Measurements from ENCODE around the gene TNFAIP2.

The TNFAIP2 gene

GRCh38 chr14:103104389-103104653 is 18.9 kb upstream of the TNFAIP2 start:
- Histone ChIP-seq H3K27me3 (ENCODE audit: control insufficient read depth, insufficient read depth, low read length) (peaks cover 3% of the 10 kb centered on the region), H3K4me2 (ENCODE audit: low read length) (peak overlapping the region; percentile 84), H3K27ac (no peak overlapping the region), H3K9ac (no peak overlapping the region), H3K4me3 (ENCODE audit: low read depth, low read length) (peak overlapping the region; percentile 33), H3K36me3 (ENCODE audit: control insufficient read depth, insufficient read depth, low read length) (no peaks in the 10 kb centered on the region), H3K4me1 (peaks cover 16% of the 10 kb centered on the region), H3K9me3 (ENCODE audit: control insufficient read depth, low read length) (no peaks in the 10 kb centered on the region), H3K79me2 (no peaks in the 10 kb centered on the region), H2AFZ (peak overlapping the region; percentile 76)
- TF ChIP-seq CTCF (IDR thresholded peaks at IDR 0.05): no peak

- H3K9ac ChIP-seq: no peak overlapping the region
- peak overlapping the region; percentile 76 for H2AFZ ChIP-seq
- peak overlapping the region; percentile 33 for H3K4me3 ChIP-seq (ENCODE audit: low read depth, low read length)
- H3K79me2 ChIP-seq: no peaks in the 10 kb centered on the region
- peaks cover 19% of the 10 kb centered on the region for H3K4me1 ChIP-seq
- no peaks in the 10 kb centered on the region for H3K36me3 ChIP-seq (ENCODE audit: control insufficient read depth, insufficient read depth, low read length)
- TF ChIP-seq CTCF (IDR thresholded peaks at IDR 0.05): peak; percentile 99
- H3K9me3 ChIP-seq (ENCODE audit: control insufficient read depth, low read length): no peaks in the 10 kb centered on the region
- H3K27ac ChIP-seq: no peak overlapping the region
- H3K4me2 ChIP-seq (ENCODE audit: low read length): peak overlapping the region; percentile 84
- peaks cover 3% of the 10 kb centered on the region for H3K27me3 ChIP-seq (ENCODE audit: control insufficient read depth, insufficient read depth, low read length)
Observed at GRCh38 chr14:103104654-103105452, 18.4 kb upstream of the TNFAIP2 start.

GRCh38 chr14:103105580-103106150 is 17.6 kb upstream of the TNFAIP2 start:
- H3K4me2 ChIP-seq (ENCODE audit: low read length): no peak overlapping the region
- H3K36me3 ChIP-seq (ENCODE audit: control insufficient read depth, insufficient read depth, low read length): no peaks in the 10 kb centered on the region
- H3K4me3 ChIP-seq (ENCODE audit: low read depth, low read length): no peak overlapping the region
- H3K9me3 ChIP-seq (ENCODE audit: control insufficient read depth, low read length): no peaks in the 10 kb centered on the region
- H3K27ac ChIP-seq: no peak overlapping the region
- peak; percentile 30 for TF ChIP-seq CTCF (IDR thresholded peaks at IDR 0.05)
- peaks cover 3% of the 10 kb centered on the region for H3K27me3 ChIP-seq (ENCODE audit: control insufficient read depth, insufficient read depth, low read length)
- no peaks in the 10 kb centered on the region for H3K79me2 ChIP-seq
- no peak overlapping the region for H3K9ac ChIP-seq
- peaks cover 27% of the 10 kb centered on the region for H3K4me1 ChIP-seq
- peak overlapping the region; percentile 7 for H2AFZ ChIP-seq

GRCh38 chr14:103107455-103107854 is 15.8 kb upstream of the TNFAIP2 start:
- Histone ChIP-seq H3K27ac (no peak overlapping the region), H3K4me2 (ENCODE audit: low read length) (no peak overlapping the region), H3K4me3 (ENCODE audit: low read depth, low read length) (no peak overlapping the region), H3K36me3 (ENCODE audit: control insufficient read depth, insufficient read depth, low read length) (no peaks in the 10 kb centered on the region), H2AFZ (no peak overlapping the region), H3K4me1 (peaks cover 45% of the 10 kb centered on the region), H3K9me3 (ENCODE audit: control insufficient read depth, low read length) (no peaks in the 10 kb centered on the region), H3K27me3 (ENCODE audit: control insufficient read depth, insufficient read depth, low read length) (peaks cover 3% of the 10 kb centered on the region), H3K79me2 (no peaks in the 10 kb centered on the region), H3K9ac (no peak overlapping the region)
- no peak for TF ChIP-seq CTCF (IDR thresholded peaks at IDR 0.05)

Measured in parathyroid adenoma (tissue), 2 donors.